Activated B cell treated with CpG ODN at 0.5 μM for 24 hours (primary cell): ENCODE measurements around the gene SCRN2. TPM values are rescaled to one million over a fixed set of nuclear protein-coding genes. Genes with fewer than 3 reads are reported as not detected.

ENCODE experiments used
- ATAC-seq: fragments of 200-7000 bp; cut with Tn5 transposase; one replicate; pipeline ENCODE4 v1.10.0; 2021; ENCODE audit warnings: low read depth, mild to moderate bottlenecking, moderate library complexity
- CTCF ChIA-PET: fragments of 350-600 bp; sonication (Branson Sonifier 250); formaldehyde crosslinking; loops from one replicate; lab custom pipeline; 2021; ENCODE audit warnings: antibody characterized with exemption; lab: Charles Lee
- POLR2A ChIA-PET: fragments of 350-600 bp; sonication (Branson Sonifier 250); formaldehyde crosslinking; loops from one replicate; lab custom pipeline; 2021; ENCODE audit warnings: antibody characterized with exemption; lab: Charles Lee
- DNase-seq: peaks from one replicate; pipeline ENCODE4 v3.0.0; 2022
- H3K27ac Mint-ChIP-seq: one replicate; pipeline ENCODE4 v1.8.0; 2020; ENCODE audit warnings: mixed read lengths
- H3K27me3 Mint-ChIP-seq: one replicate; pipeline ENCODE4 v1.8.0; 2021; ENCODE audit warnings: mixed read lengths
- H3K36me3 Mint-ChIP-seq: one replicate; pipeline ENCODE4 v1.8.0; 2021; ENCODE audit warnings: low read depth, mixed read lengths
- H3K4me1 Mint-ChIP-seq: one replicate; pipeline ENCODE4 v1.8.0; 2021; ENCODE audit warnings: mixed read lengths
- H3K4me3 Mint-ChIP-seq: one replicate; pipeline ENCODE4 v1.8.0; 2020; ENCODE audit warnings: mild to moderate bottlenecking, mixed read lengths
- H3K9me3 Mint-ChIP-seq: one replicate; pipeline ENCODE4 v1.8.0; 2020; ENCODE audit warnings: mixed read lengths
- CTCF ChIP-seq: fragments of 200-600 bp; IDR thresholded peaks from one replicate; pipeline ENCODE4 v1.8.0; 2022; ENCODE audit warnings: antibody characterized with exemption, mild to moderate bottlenecking
- intact Hi-C: fragments of 100-400 bp; cut with micrococcal nuclease; formaldehyde crosslinking; loops from one replicate; pipeline ENCODE4 v1.15.1; 2024
- total RNA-seq: library from RNA; stranded (reverse); gene quantifications from 2 replicates; pipeline ENCODE4 v1.2.3, GENCODE V29; 2022

The SCRN2 gene
- total RNA-seq, 1 donor from 2014 or later = 36.3 TPM

GRCh38 chr17:47884427-47884740 is 43.3 kb upstream of the SCRN2 start:
- Mint-ChIP-seq H3K4me1 (no peaks in the 10 kb centered on the region), H3K27ac (no peak overlapping the region), H3K36me3 (no peaks in the 10 kb centered on the region), H3K4me3 (no peak overlapping the region), H3K9me3 (no peaks in the 10 kb centered on the region), H3K27me3 (peaks cover 12% of the 10 kb centered on the region)
- DNase-seq (no peak), ATAC-seq (no peak)
- POLR2A ChIA-PET = no interaction called here
- intact Hi-C loops = no loop called here
- no peak for TF ChIP-seq CTCF
- CTCF ChIA-PET = interaction anchor here (1.8 kb wide), 1 partner anchor 43 kb away, joined by 4 read pairs; the partner anchor contains the start of gene SCRN2

- ChIA-PET POLR2A (no interaction called here), CTCF (interaction anchor here (1.8 kb wide), 1 partner anchor 42 kb away, joined by 4 read pairs; the partner anchor contains the start of gene SCRN2)
- H3K36me3 Mint-ChIP-seq = no peaks in the 10 kb centered on the region
- no peaks in the 10 kb centered on the region for H3K4me1 Mint-ChIP-seq
- intact Hi-C loops = no loop called here
- no peaks in the 10 kb centered on the region for H3K9me3 Mint-ChIP-seq
- H3K4me3 Mint-ChIP-seq = no peak overlapping the region
- peaks cover 16% of the 10 kb centered on the region for H3K27me3 Mint-ChIP-seq
- H3K27ac Mint-ChIP-seq = no peak overlapping the region
- no peak for DNase-seq
- no peak for TF ChIP-seq CTCF
- ATAC-seq = no peak
These were observed 42.7 kb upstream of the SCRN2 start for GRCh38 chr17:47883589-47884426.

- Mint-ChIP-seq H3K36me3 (no peaks in the 10 kb centered on the region), H3K4me1 (no peaks in the 10 kb centered on the region), H3K27me3 (peaks cover 21% of the 10 kb centered on the region), H3K4me3 (no peak overlapping the region), H3K9me3 (no peaks in the 10 kb centered on the region), H3K27ac (no peak overlapping the region)
- intact Hi-C loops = no loop called here
- no peak for DNase-seq
- no peak for ATAC-seq
- CTCF ChIA-PET = interaction anchor here (1.8 kb wide), 1 partner anchor 42 kb away, joined by 4 read pairs; the partner anchor contains the start of gene SCRN2
- POLR2A ChIA-PET = no interaction called here
- no peak for TF ChIP-seq CTCF
These were observed 41.9 kb upstream of the SCRN2 start for GRCh38 chr17:47882695-47883588.

GRCh38 chr17:47882247-47882646 is 41.2 kb upstream of the SCRN2 start:
- Mint-ChIP-seq H3K27ac (no peak overlapping the region), H3K4me3 (no peak overlapping the region)
- POLR2A ChIA-PET = no interaction called here

More at GRCh38 chr17:47882247-47882646, 41.2 kb upstream of the SCRN2 start:
- no peak for DNase-seq
- TF ChIP-seq CTCF = no peak
- Mint-ChIP-seq H3K36me3 (no peaks in the 10 kb centered on the region), H3K9me3 (no peaks in the 10 kb centered on the region), H3K27me3 (peaks cover 26% of the 10 kb centered on the region), H3K4me1 (no peaks in the 10 kb centered on the region)
- CTCF ChIA-PET = interaction anchor here (0.7 kb wide), 1 partner anchor 1687 kb away, joined by 5 read pairs; no protein-coding TSS in a partner anchor
- intact Hi-C loops = no loop called here
- ATAC-seq = no peak
